ENCODE data around the gene BMAL2. TPM values are rescaled to one million over a fixed set of nuclear protein-coding genes. Genes with fewer than 3 reads are reported as not detected.
A peak's percentile ranks its signal among the peaks of the same experiment; 100 is the strongest.

BMAL2 gene
- total RNA-seq = 25.4 and 31.8 TPM in 2 replicates

- DNase-seq (ENCODE audit: low read depth in 2 of 2) = peak; percentile 15 to 69
Observed at GRCh38 chr12:27332714-27333402, at the start of gene BMAL2. BMAL2 (plus strand) TSS chr12:27332836; CDS start chr12:27333073, 237 bp downstream.

- DNase-seq (ENCODE audit: low read depth in 2 of 2) = peak in 1 of 2 donors; percentile 23
Observed at GRCh38 chr12:27284021-27284420, 48.6 kb upstream of the BMAL2 start.

DNA sequence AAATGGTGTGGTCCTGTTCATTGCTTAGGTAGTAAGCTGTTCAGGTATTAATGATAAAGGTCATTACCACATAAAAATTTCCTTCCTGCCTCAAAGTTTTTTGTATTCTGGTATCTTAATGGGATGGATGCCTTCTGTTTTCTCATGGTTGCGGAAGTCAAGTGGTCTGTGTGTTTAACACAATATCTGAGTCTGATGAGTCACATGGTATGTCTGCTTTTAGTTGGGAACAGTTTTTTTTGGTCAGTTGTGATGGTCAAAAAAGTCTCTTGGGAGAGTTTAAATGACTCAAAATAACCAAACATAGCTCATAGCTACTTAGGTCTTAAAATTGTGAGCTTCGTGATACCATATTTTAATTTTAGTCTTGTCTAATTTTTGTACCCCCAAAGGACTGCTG is 47.9 kb upstream of the BMAL2 start:
- DNase-seq (ENCODE audit: low read depth in 2 of 2) = peak; percentile 89 to 96

GRCh38 chr12:27285403-27285802 is 47.2 kb upstream of the BMAL2 start:
- DNase-seq (ENCODE audit: low read depth in 2 of 2) = peak; percentile 55 to 81

DNA sequence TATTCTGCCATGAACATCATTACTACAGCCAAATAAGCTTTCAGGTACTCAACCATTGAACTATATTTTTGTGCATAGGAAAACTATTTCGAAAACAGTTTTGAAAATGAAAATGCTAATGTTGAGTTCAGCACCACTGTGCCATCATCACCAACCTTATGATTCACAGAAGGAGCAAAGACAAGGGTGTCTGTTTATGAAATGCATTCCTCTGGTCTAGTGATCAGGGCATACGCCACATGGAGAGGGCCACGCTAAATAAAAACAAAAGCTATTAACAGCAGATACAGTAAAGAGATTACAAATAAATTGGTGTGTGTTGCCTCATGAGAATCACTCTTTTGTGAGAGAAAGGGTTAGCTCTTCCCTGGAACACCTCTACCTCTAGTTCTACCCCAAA is 43.2 kb upstream of the BMAL2 start:
- no peak for DNase-seq (ENCODE audit: low read depth in 2 of 2)

DNA sequence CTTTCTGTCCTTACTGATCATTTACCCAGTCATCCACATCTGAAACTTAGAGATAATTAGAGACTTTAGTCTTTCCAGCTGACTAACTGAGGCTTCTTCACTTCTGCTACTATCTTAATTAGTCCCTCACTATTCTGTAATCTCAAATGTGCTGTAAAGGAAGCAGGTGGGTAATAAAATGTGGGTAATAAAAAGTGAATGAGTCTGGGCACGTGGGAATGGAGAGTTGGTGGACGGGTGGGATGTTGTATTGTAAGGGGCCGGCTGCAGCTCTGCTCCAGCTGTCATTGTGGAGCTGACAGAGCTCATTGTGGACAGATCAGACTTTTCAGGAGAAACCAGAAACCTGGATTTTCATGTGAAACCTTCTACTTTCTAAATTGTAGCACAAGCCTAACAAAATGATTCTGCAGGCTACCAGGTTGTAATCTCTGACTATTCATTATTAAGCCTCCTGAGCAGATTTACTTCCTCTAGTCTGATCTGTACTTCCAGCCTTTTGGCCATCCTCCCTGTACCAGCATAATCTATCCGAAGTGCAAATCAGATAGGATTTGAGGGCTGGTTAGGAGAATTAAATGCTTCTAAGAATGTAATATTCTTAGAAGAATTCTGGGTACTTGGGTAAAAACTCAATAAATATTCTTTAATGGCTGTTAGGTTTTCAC is 42.0 kb upstream of the BMAL2 start:
- DNase-seq (ENCODE audit: low read depth in 2 of 2) = peak in 1 of 2 donors; percentile 66

DNA sequence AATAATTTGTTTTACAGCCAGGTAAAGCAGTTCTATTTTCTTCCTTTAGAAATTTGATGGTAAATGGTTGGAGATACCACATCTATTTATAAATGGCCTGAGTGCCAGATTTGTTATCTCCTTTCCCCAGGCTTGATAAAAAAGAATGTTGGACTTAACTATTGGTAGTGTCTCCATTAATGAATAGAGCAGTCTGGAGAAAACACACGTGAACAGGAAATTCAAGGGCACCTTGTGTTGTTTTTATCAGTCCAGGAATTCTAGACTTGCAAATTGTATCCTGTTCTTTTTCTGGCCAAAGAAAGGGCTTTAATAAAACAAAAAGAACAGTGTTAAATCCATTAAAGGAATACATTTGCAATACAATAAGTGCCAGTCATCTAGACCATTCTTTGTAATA is 40.8 kb upstream of the BMAL2 start:
- DNase-seq (ENCODE audit: low read depth in 2 of 2) = peak; percentile 88 to 96

- peak in 1 of 2 donors; percentile 61 for DNase-seq (ENCODE audit: low read depth in 2 of 2)
Observed at GRCh38 chr12:27292718-27293117, 39.9 kb upstream of the BMAL2 start.

DNA sequence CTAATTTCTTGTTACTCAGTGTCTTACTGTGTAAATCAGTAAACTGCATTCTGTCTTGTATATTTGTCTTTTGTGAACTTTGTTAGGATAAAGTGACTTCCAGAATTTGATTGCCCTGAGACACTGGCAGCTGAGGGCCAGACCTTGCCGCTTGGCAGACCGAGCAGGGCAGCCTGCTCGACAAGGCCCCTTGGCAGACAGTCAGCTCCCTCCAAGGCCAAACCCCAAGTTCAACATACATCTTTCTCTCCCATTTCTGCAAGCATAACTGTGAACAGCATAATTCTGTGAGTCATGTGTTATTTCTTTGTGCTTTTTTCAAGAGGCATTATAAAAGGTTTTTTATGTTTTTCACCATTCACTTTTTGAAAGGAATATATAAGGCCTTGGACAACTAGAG is 39.2 kb upstream of the BMAL2 start:
- DNase-seq (ENCODE audit: low read depth in 2 of 2) = peak in 1 of 2 donors; percentile 39

DNA sequence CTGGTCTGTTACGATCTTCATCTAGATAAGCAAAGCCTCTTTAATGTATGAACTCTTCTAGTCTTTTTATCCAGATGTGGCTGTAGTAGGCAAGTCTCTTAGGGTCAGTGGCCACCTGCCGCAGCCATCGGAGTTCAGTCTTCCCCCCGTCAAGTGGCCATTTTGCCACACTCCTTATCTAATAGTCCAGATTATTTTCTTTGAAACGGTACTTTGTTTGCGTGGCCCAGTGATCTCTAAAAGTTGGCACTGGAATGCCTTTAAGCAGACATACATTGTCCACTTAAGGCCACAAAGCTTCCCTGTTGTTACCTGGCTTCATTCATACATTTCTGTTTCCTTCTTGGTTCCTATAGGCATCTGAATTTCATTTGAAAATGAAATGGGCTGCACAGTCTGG is 36.0 kb upstream of the BMAL2 start:
- DNase-seq (ENCODE audit: low read depth in 2 of 2) = peak in 1 of 2 donors; percentile 45

DNA sequence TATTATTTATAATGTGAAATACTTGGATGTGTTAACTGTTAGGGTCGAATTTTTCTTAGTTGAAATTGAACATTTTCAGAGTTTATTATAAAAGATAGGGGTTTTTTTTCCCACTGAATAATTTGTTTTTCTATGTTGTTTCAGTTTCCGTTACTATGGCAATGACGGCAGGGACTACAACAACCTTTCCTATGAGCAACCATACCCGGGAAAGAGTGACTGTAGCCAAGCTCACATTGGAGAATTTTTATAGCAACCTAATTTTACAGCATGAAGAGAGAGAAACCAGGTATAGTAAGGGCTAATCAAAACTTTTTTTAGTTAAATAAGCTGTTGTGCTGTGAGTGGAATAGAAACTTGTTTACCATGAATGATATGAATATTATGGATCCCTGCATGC is 35.1 kb upstream of the BMAL2 start:
- peak; percentile 89 to 94 for DNase-seq (ENCODE audit: low read depth in 2 of 2)

GRCh38 chr12:27299102-27299501 is 33.5 kb upstream of the BMAL2 start:
- DNase-seq (ENCODE audit: low read depth in 2 of 2) = no peak

DNA sequence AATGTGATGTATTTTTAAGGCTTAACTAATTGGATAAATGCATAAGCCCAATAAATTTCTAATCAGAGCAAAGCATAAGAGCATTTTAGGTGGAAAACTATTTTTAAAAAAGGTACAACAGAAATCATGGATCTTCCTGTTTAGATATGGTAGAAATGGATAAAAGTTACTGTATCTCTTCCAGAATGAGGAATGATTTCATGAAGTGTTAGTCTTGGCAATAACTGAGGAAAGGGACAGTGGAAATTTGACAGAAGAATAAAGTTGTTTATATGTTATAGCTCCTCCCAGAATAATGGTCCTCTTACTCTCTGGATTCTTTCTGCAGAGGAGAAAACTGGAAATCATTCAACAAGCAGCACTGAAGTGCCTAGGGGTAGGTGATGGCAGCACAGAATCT is 32.4 kb upstream of the BMAL2 start:
- DNase-seq (ENCODE audit: low read depth in 2 of 2) = peak; percentile 56 to 76

DNA sequence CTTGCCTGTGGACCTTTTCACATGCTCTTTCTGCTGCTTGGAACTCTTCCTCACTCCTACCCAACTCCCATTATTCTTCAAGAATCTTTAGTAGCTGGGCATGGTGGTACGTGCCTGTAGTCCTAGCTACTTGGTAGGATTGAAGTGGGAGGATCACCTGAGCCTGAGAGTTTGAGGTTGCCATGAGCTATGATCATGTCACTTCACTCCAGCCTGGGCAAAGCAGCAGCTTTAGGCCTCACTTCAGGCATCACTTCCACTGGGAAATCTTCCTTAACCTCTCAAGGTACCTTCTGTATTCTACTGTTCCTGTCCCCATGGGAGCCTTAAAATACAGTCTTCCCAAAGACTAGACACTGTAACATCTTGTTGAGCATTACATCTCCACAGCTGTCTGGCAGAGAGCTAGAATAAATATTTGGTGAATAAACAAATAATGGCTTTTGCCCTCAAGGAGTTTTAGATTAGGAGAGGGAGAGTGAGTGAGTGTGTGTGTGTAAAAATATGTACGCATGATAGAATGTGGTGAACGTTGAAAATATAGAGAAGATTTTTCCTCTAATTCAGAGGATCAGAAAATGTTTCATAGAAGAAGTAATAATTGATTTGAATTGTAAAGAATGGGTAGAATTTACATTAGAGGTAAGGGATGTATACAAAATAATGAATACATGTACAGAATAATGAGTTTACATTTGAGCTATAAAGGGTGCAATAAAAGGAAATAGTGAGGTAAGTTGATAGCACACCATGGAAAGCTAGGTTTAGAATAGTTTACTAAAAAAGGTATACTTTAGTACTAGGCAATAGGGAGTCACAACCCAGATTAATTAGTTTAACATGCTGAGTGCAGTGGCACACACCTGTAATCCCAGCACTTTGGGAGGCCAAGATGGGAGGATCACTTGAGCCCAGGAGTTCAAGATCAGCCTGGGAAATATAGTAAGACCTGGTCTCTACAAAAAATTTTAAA is 29.2 kb upstream of the BMAL2 start:
- no peak for DNase-seq (ENCODE audit: low read depth in 2 of 2)

DNA sequence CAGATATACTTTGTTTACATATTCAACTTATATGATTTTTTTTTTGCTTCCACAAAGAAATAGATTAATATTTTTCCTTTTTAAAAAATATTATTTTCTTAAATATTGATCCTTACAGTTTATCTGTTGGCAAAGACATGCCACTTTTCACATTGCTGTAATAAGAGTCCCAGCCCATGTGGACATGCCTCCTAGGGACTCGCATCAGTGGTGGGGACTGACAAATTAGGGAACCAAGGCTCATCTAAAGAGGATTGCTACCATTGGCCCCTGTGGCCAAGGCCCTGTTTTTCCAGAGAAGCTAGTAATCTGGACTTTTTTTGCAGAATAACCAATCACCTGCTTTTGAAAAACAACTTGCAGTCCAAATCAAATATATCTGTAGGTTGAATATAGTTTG is 27.8 kb upstream of the BMAL2 start:
- DNase-seq (ENCODE audit: low read depth in 2 of 2) = no peak

GRCh38 chr12:27305673-27306456 is 26.8 kb upstream of the BMAL2 start:
- peak in 1 of 2 donors; percentile 63 for DNase-seq (ENCODE audit: low read depth in 2 of 2)

DNA sequence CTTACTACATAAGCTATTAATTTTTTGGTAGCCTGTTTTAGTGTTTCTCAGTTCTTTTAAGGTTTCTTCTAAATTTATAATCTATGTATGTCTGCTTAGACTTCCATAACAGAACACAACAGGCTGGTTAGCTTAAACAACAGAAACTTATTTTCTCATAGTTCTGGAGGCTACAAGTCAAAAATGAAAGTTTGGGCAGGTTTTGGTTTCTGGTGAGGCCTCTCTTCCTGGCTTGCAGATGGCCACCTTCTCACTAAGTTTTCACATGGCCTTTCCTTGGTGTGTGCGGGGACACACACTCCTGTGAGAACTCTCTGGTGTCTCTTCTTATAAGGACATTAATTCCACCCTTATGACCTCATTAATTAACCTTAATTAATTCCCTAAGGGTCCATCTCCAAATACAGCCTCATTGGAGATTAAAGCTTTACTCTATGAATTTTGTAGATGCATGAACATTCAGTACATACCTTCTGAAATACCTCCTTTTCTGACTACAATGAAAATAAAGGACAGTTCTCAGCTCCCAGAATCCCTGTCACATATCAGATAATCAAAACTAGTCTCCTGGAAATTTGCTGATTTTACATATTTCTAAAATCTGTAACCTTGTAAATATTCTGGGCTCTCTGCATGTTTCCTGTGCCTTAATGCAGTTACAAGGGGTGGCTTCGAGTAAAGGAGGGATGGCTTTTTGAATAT is 23.2 kb upstream of the BMAL2 start:
- DNase-seq (ENCODE audit: low read depth in 2 of 2) = no peak

- no peak for DNase-seq (ENCODE audit: low read depth in 2 of 2)
Observed at GRCh38 chr12:27309995-27310315, 22.7 kb upstream of the BMAL2 start.

- no peak for DNase-seq (ENCODE audit: low read depth in 2 of 2)
Observed at GRCh38 chr12:27316947-27317346, 15.7 kb upstream of the BMAL2 start.

DNA sequence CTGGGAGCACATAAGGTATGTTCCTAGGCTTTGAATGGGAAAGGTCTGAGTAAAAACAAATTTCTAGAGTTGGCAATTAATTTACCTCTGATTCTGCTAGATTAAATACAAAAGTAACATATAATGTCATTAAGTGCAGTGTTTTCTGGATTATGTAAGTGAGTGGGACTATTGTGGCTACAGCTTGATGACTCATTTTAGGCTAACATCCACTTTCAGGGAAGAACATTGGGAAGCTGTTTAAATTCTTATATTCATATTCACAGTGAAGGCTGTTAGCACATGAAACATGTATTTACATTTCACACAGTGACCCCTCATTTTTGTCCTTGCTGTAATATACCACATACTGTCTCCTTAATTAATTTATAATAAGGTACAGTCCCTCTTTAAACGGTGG is 13.2 kb upstream of the BMAL2 start:
- DNase-seq (ENCODE audit: low read depth in 2 of 2) = no peak

DNA sequence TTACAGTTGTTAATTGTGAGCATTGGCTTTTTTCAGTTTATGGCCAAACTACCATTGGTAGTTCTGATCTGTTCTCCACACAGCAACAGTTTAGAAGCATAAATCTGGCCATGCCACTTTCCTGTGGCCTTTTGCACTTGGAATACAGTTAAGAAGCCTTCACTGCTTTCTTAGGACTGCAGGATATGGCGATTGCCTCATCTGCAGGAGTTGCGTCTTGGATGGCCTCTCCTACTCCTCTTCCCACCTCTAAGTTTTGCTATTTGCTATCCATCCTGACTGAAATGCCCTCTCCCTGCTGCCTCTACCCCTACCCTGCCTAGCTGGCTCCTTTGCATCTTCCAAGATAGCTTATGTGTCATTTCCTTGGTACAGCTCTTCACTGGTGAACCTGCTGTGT is 12.8 kb upstream of the BMAL2 start:
- DNase-seq (ENCODE audit: low read depth in 2 of 2) = no peak
